ENCODE data around the gene VWA8. TPM values are rescaled to one million over a fixed set of nuclear protein-coding genes. Genes with fewer than 3 reads are reported as not detected.

Gene VWA8
- polyA plus RNA-seq, 1 donor (not counting 4 experiments of a cell fraction or from before 2014, with no cell fraction given): 17.8 TPM

DNA sequence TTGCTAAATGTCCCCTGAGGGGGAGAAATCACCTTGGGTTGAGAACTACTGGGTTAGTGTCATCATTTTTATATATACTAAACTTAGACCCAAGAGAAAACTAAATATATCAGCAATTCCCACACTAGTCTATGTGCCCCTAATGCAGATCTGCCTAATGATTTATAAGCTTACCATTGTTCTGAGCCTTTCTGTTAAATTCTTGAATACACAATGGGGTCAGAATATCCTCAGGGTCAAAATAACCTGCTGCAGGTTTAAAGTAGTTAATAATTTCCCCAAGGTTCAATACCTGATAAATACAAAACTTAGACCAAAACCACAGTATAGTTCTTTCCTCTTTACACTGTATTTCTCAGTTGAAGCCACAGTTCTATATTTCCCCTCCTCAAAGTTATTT is 4.6 kb downstream of the VWA8 start:
- Histone ChIP-seq H3K36me3 (ENCODE audit: control insufficient read depth in 2 of 2, extremely low read depth in 1 of 2, insufficient read depth in 2 of 2, low read length in 2 of 2) (peaks cover 0 to 1% of the 10 kb centered on the region in 2 experiments), H3K27me3 (ENCODE audit: control insufficient read depth, extremely low read depth, insufficient read depth, low read length) (no peaks in the 10 kb centered on the region), H3K4me3 (ENCODE audit: control insufficient read depth in 2 of 3, extremely low read depth in 1 of 3, insufficient read depth in 2 of 3, low read depth in 1 of 3, low read length in 3 of 3) (no peak overlapping the region), H2AFZ (ENCODE audit: control insufficient read depth, low read length) (no peak overlapping the region), H3K4me2 (ENCODE audit: control insufficient read depth, extremely low read depth, insufficient read depth, low read depth, low read length) (no peak overlapping the region), H4K20me1 (ENCODE audit: control insufficient read depth, extremely low read depth, insufficient read depth, low read length) (no peaks in the 10 kb centered on the region), H3K4me1 (ENCODE audit: control insufficient read depth, extremely low read depth, insufficient read depth, low read length) (peaks cover 7% of the 10 kb centered on the region), H3K27ac (ENCODE audit: control insufficient read depth, insufficient read depth, low read length) (no peak overlapping the region), H3K79me2 (ENCODE audit: control insufficient read depth, insufficient read depth, low read length) (peaks cover 88% of the 10 kb centered on the region), H3K9ac (ENCODE audit: control insufficient read depth, extremely low read depth, insufficient read depth, low read length) (no peak overlapping the region), H3K9me3 (ENCODE audit: control insufficient read depth, low read depth, low read length) (no peaks in the 10 kb centered on the region), H3K9me1 (ENCODE audit: control insufficient read depth, extremely low read depth, insufficient read depth, low read length) (no peaks in the 10 kb centered on the region)
- DNase-seq (ENCODE audit: low read depth, low spot score) (no peak), FAIRE-seq (no peak)
- dilution Hi-C loops (cut with MboI; ENCODE audit: extremely low pct_ligation_motif_present, low sequenced_read_pairs): no loop called here
- TF ChIP-seq EZH2 (IDR thresholded peaks at IDR 0.05; ENCODE audit: low read length): no peak
- TF ChIP-seq, protein P1, sequence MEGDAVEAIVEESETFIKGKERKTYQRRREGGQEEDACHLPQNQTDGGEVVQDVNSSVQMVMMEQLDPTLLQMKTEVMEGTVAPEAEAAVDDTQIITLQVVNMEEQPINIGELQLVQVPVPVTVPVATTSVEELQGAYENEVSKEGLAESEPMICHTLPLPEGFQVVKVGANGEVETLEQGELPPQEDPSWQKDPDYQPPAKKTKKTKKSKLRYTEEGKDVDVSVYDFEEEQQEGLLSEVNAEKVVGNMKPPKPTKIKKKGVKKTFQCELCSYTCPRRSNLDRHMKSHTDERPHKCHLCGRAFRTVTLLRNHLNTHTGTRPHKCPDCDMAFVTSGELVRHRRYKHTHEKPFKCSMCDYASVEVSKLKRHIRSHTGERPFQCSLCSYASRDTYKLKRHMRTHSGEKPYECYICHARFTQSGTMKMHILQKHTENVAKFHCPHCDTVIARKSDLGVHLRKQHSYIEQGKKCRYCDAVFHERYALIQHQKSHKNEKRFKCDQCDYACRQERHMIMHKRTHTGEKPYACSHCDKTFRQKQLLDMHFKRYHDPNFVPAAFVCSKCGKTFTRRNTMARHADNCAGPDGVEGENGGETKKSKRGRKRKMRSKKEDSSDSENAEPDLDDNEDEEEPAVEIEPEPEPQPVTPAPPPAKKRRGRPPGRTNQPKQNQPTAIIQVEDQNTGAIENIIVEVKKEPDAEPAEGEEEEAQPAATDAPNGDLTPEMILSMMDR (optimal IDR thresholded peaks at IDR 0.05 in 1 of 3, IDR thresholded peaks at IDR 0.05 in 1 of 3, conservative IDR thresholded peaks at IDR 0.05 in 1 of 3; ENCODE audit: extremely low read depth in 1 of 3, insufficient read depth in 2 of 3, low read length in 3 of 3): no peak

DNA sequence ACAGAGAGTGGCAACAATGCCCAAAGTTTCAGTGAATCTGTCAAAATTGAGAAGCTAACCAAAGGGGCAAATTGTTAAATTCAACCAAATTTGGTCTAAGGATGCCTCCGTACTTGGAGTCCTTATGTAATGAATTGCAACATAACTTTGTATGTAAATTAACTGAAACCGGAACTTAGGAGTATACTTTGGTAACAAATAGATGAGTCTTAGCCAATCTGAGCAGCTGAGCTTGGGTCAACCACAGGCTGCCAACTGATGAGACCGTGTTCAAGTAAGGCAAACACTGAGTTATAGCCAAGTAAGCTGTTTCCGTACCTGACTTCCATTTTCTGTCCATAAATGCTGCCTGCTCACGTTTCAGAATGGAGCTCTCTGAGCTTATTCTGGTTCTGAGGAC is 5.3 kb downstream of the VWA8 start:
- no peak overlapping the region for H3K4me2 ChIP-seq (ENCODE audit: control insufficient read depth, extremely low read depth, insufficient read depth, low read depth, low read length)
- no peaks in the 10 kb centered on the region for H4K20me1 ChIP-seq (ENCODE audit: control insufficient read depth, extremely low read depth, insufficient read depth, low read length)
- no peaks in the 10 kb centered on the region for H3K9me1 ChIP-seq (ENCODE audit: control insufficient read depth, extremely low read depth, insufficient read depth, low read length)
- no peak overlapping the region for H3K4me3 ChIP-seq (ENCODE audit: control insufficient read depth in 2 of 3, extremely low read depth in 1 of 3, insufficient read depth in 2 of 3, low read depth in 1 of 3, low read length in 3 of 3)
- H3K9me3 ChIP-seq (ENCODE audit: control insufficient read depth, low read depth, low read length): no peaks in the 10 kb centered on the region
- no peak overlapping the region for H3K27ac ChIP-seq (ENCODE audit: control insufficient read depth, insufficient read depth, low read length)
- peaks cover 92% of the 10 kb centered on the region for H3K79me2 ChIP-seq (ENCODE audit: control insufficient read depth, insufficient read depth, low read length)
- H3K36me3 ChIP-seq (ENCODE audit: control insufficient read depth in 2 of 2, extremely low read depth in 1 of 2, insufficient read depth in 2 of 2, low read length in 2 of 2): peaks cover 0 to 1% of the 10 kb centered on the region in 2 experiments
- H3K27me3 ChIP-seq (ENCODE audit: control insufficient read depth, extremely low read depth, insufficient read depth, low read length): no peaks in the 10 kb centered on the region
- TF ChIP-seq, protein P1 (optimal IDR thresholded peaks at IDR 0.05 in 1 of 3, IDR thresholded peaks at IDR 0.05 in 1 of 3, conservative IDR thresholded peaks at IDR 0.05 in 1 of 3; ENCODE audit: extremely low read depth in 1 of 3, insufficient read depth in 2 of 3, low read length in 3 of 3): no peak
- no peak for TF ChIP-seq EZH2 (IDR thresholded peaks at IDR 0.05; ENCODE audit: low read length)
- dilution Hi-C loops (cut with MboI; ENCODE audit: extremely low pct_ligation_motif_present, low sequenced_read_pairs): no loop called here
- H3K4me1 ChIP-seq (ENCODE audit: control insufficient read depth, extremely low read depth, insufficient read depth, low read length): peaks cover 7% of the 10 kb centered on the region
- DNase-seq (ENCODE audit: low read depth, low spot score) (no peak), FAIRE-seq (peak; percentile 32)
- H3K9ac ChIP-seq (ENCODE audit: control insufficient read depth, extremely low read depth, insufficient read depth, low read length): no peak overlapping the region
- H2AFZ ChIP-seq (ENCODE audit: control insufficient read depth, low read length): no peak overlapping the region
